Measurements from ENCODE around the gene USP6.

DNA sequence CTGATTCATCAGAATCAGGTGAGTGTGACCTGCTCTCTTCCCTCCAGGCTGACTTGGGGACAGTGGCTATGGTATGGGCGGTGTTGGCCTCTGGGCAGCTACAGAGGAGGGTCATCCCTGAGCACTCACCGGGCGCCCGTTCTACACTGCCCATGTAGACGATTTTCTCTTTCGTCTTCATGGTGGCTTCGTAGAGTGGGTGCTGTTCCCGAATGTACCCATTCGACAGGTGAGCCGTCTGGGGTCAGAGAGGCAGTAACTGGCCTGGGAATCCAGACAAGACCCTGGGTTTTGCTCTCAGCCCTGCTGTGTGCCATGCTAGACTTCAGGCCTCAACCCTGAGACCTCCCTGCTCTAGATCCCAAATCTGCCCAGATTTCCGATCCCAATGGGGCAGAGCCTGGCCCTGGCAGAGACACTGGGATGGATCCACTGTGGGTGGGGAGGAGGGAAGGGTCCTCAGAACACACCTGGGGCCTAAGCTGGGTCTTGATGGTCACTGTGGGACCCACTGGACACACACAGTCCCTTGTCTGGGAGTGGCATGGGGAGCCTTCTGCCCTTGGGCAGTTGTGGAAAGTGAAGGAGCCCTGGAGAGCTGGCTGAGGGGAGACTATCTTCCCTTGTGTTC, 13.2 kb downstream of the USP6 start:
- TF ChIP-seq CTCF (conservative IDR thresholded peaks at IDR 0.05; ENCODE audit: low read depth, low read length) (no peak), EZH2 (IDR thresholded peaks at IDR 0.05; ENCODE audit: borderline replicate concordance, low read depth, low read length, poor library complexity, severe bottlenecking) (no peak)

Data from A673 (cell line).